Transverse colon (tissue), 4 donors: ENCODE results near the gene ACTA2. TPM values are rescaled to one million over a fixed set of nuclear protein-coding genes. Genes with fewer than 3 reads are reported as not detected.

Experiments
- DNase-seq: peaks from one replicate; pipeline ENCODE4 v3.0.0-alpha.2; 2019
- H3K27ac ChIP-seq, 4 donors: fragments of 200-600 bp; sonication (generic); 2 replicates each; pipeline ENCODE4 v1.5.1; 2016 to 2018; ENCODE audit warnings: inconsistent platforms in 4 of 4
- H3K27me3 ChIP-seq: fragments of 200-600 bp; sonication (generic); 2 replicates; pipeline ENCODE4 v1.5.1; 2017; ENCODE audit warnings: inconsistent platforms
- H3K36me3 ChIP-seq, 4 donors: fragments of 200-600 bp; sonication (generic); 2 replicates each; pipeline ENCODE4 v1.5.1; 2017 to 2019; ENCODE audit warnings: inconsistent platforms in 4 of 4
- H3K4me1 ChIP-seq, 4 donors: fragments of 200-600 bp; sonication (generic); 2 replicates each; pipeline ENCODE4 v1.5.1; 2017 to 2020; ENCODE audit warnings: inconsistent platforms in 4 of 4
- H3K4me3 ChIP-seq, 4 donors: fragments of 200-600 bp; sonication (generic); 1 replicate in 1 of 4; 2 replicates in 3 of 4; pipeline versions ENCODE4 v1.5.1 to v1.6.1; 2017 to 2019; ENCODE audit warnings: inconsistent platforms in 4 of 4
- H3K9me3 ChIP-seq, 2 donors: fragments of 200-600 bp; sonication (generic); 2 replicates each; pipeline ENCODE4 v1.5.1; 2017 to 2019; ENCODE audit warnings: inconsistent platforms in 2 of 2
- CTCF ChIP-seq, 5 experiments: fragments of 200-600 bp in 3 of 5; fragments of 450-650 bp in 2 of 5; sonication (generic) in 3 of 5; IDR thresholded peaks; 1 replicate in 2 of 5; 2 replicates in 3 of 5; pipeline ENCODE4 v1.5.1; 2016 to 2017; ENCODE audit warnings: antibody characterized with exemption in 5 of 5, inconsistent platforms in 3 of 5, mild to moderate bottlenecking in 2 of 5, moderate library complexity in 1 of 5
- EP300 ChIP-seq: sonication (generic); formaldehyde crosslinking; IDR thresholded peaks from one replicate; pipeline ENCODE4 v1.6.1; 2017; ENCODE audit warnings: antibody characterized with exemption, low read depth
- POLR2A ChIP-seq: fragments of 450-650 bp; IDR thresholded peaks from one replicate; pipeline ENCODE4 v1.6.1; 2016; ENCODE audit warnings: antibody characterized with exemption, mild to moderate bottlenecking, moderate library complexity
- POLR2AphosphoS5 ChIP-seq, 3 donors: sonication (generic); formaldehyde crosslinking; IDR thresholded peaks; one replicate each; pipeline ENCODE4 v1.6.1; 2016; ENCODE audit warnings: antibody characterized with exemption in 3 of 3
- WGBS, 2 donors: methylation state at CpG; one replicate each; pipeline ENCODE4 v1.1.5; 2018; ENCODE audit warnings: low coverage in 1 of 2; 5-methylcytosine and 5-hydroxymethylcytosine counted together
- in situ Hi-C, 4 donors: fragments of 200-750 bp; cut with MboI; loops; one replicate each; pipeline versions ENCODE4 v1.15.0 to v1.15.1; 2017; ENCODE audit warnings: low sequenced_read_pairs in 3 of 4, low pct_ligation_motif_present in 1 of 4, low pct_unique_long_range_greater_than_20kb in 1 of 4
- intact Hi-C: fragments of 100-400 bp; cut with DNase I; formaldehyde crosslinking; loops from one replicate; pipeline ENCODE4 v1.15.1; 2023; ENCODE audit warnings: low total_unique reads
- total RNA-seq, 4 donors: library from RNA; depleted of rRNA; stranded (reverse); fragments of >200 nt; gene quantifications; one replicate each; pipeline ENCODE4 v1.1.0, GENCODE V29; 2016

Gene ACTA2
- total RNA-seq, 4 donors from 2014 or later = 403 to 1,827 (median 457) TPM

GRCh38 chr10:88966797-88967196 is 14.2 kb upstream of the ACTA2 start:
- no peaks in the 10 kb centered on the region for H3K36me3 ChIP-seq
- H3K9me3 ChIP-seq = no peaks in the 10 kb centered on the region
- intact Hi-C loops = no loop called here
- peak overlapping the region; percentile 23 to 51 (median 46) for H3K27ac ChIP-seq
- no peaks in the 10 kb centered on the region for H3K27me3 ChIP-seq
- no peak overlapping the region for H3K4me3 ChIP-seq
- H3K4me1 ChIP-seq = peaks cover 0 to 23% (median 5%) of the 10 kb centered on the region in 4 donors
- in situ Hi-C loops = no loop called here
- no peak for TF ChIP-seq POLR2AphosphoS5 (IDR thresholded peaks at IDR 0.05)
- no peak for TF ChIP-seq EP300
- no peak for TF ChIP-seq POLR2A
- no peak for TF ChIP-seq CTCF (IDR thresholded peaks at IDR 0.05)
- DNase-seq = peak; percentile 26
- 64 to 68% methylated on average over 3 of the region's 3 CpGs for WGBS, 2 donors

GRCh38 chr10:88964869-88965415 is 12.4 kb upstream of the ACTA2 start:
- Histone ChIP-seq H3K4me1 (peaks cover 0 to 18% (median 5%) of the 10 kb centered on the region in 4 donors), H3K9me3 (no peaks in the 10 kb centered on the region), H3K36me3 (no peaks in the 10 kb centered on the region), H3K4me3 (no peak overlapping the region), H3K27me3 (no peaks in the 10 kb centered on the region), H3K27ac (no peak overlapping the region)
- in situ Hi-C loops (no loop called here), intact Hi-C loops (no loop called here)
- no peak for DNase-seq
- 71 to 79% methylated on average over 3 of the region's 3 CpGs for WGBS, 2 donors
- no peak for TF ChIP-seq POLR2AphosphoS5 (IDR thresholded peaks at IDR 0.05)
- no peak for TF ChIP-seq POLR2A
- TF ChIP-seq CTCF (IDR thresholded peaks at IDR 0.05) = no peak

GRCh38 chr10:88964360-88964759 is 11.8 kb upstream of the ACTA2 start:
- H3K36me3 ChIP-seq = no peaks in the 10 kb centered on the region
- H3K4me1 ChIP-seq = peaks cover 0 to 18% (median 5%) of the 10 kb centered on the region in 4 donors
- WGBS, 2 donors = 83% methylated on average over 1 of the region's 1 CpG; no CpG with 5 or more reads in 1 of the 2 donors
- no peaks in the 10 kb centered on the region for H3K27me3 ChIP-seq
- intact Hi-C loops = no loop called here
- no peak for TF ChIP-seq CTCF (IDR thresholded peaks at IDR 0.05)
- no peak for TF ChIP-seq POLR2AphosphoS5 (IDR thresholded peaks at IDR 0.05)
- TF ChIP-seq POLR2A = no peak
- TF ChIP-seq EP300 = no peak
- in situ Hi-C loops = no loop called here
- no peaks in the 10 kb centered on the region for H3K9me3 ChIP-seq
- no peak for DNase-seq
- no peak overlapping the region for H3K4me3 ChIP-seq
- H3K27ac ChIP-seq = no peak overlapping the region

- Histone ChIP-seq H3K27ac (no peak overlapping the region), H3K36me3 (no peaks in the 10 kb centered on the region), H3K9me3 (no peaks in the 10 kb centered on the region), H3K27me3 (no peaks in the 10 kb centered on the region), H3K4me3 (no peak overlapping the region), H3K4me1 (peaks cover 0 to 18% (median 5%) of the 10 kb centered on the region in 4 donors)
- intact Hi-C loops (no loop called here), in situ Hi-C loops (no loop called here)
- WGBS, 2 donors = 97 to 100% methylated on average over 2 of the region's 2 CpGs
- TF ChIP-seq POLR2A (no peak), POLR2AphosphoS5 (IDR thresholded peaks at IDR 0.05) (no peak), CTCF (IDR thresholded peaks at IDR 0.05) (no peak), EP300 (no peak)
- no peak for DNase-seq
Measured at GRCh38 chr10:88963318-88963717, 10.7 kb upstream of the ACTA2 start.
